Pancreas (tissue), 10 donors: Measurements from ENCODE around the gene DLG2. TPM values are rescaled to one million over a fixed set of nuclear protein-coding genes. Genes with fewer than 3 reads are reported as not detected.

Experiments used
- ATAC-seq, 4 donors: fragments of 200-7000 bp; cut with Tn5 transposase; one replicate each; pipeline versions ENCODE4 v1.8.0 to v1.9.1; 2020; ENCODE audit warnings: mild to moderate bottlenecking in 4 of 4, moderate library complexity in 4 of 4
- DNase-seq, 6 donors: peaks; one replicate each; pipeline ENCODE4 v3.0.0-alpha.2; 2020
- FAIRE-seq: peaks from 2 replicates; lab custom pipeline; 2012; peaks lifted over from hg19 to GRCh38; lab: Jason Lieb, UNC
- H3K27ac ChIP-seq, 4 donors: fragments of 200-600 bp; sonication (generic); 1 replicate in 3 of 4; 2 replicates in 1 of 4; pipeline versions ENCODE4 v1.5.0 to v1.8.0; 2020
- H3K27me3 ChIP-seq, 4 donors: fragments of 200-600 bp; one replicate each; pipeline ENCODE4 v1.8.0; 2021
- H3K36me3 ChIP-seq, 3 donors: fragments of 200-600 bp; sonication (generic) in 1 of 3; one replicate each; pipeline versions ENCODE4 v1.5.0 to v1.8.0; 2020 to 2021
- H3K4me1 ChIP-seq, 3 donors: fragments of 200-600 bp; one replicate each; pipeline ENCODE4 v1.8.0; 2021
- H3K4me3 ChIP-seq, 4 donors: fragments of 200-600 bp; sonication (generic) in 2 of 4; one replicate each; pipeline versions ENCODE4 v1.5.0 to v1.8.0; 2020 to 2021
- H3K9me3 ChIP-seq, 4 donors: fragments of 200-600 bp; one replicate each; pipeline ENCODE4 v1.8.0; 2021
- WGBS, 2 donors: extraction: QIAGEN DNeasy Blood & Tissue Kit; methylation state at CpG; one replicate each; pipeline ENCODE4 v1.1.7; 2013; 5-methylcytosine and 5-hydroxymethylcytosine counted together
- intact Hi-C, 3 donors: fragments of 100-400 bp; cut with DNase I; formaldehyde crosslinking; loops; one replicate each; pipeline versions ENCODE4 v1.11.1 to v1.14.2; 2022
- polyA plus RNA-seq, 2 donors: library from polyadenylated mRNA; stranded (reverse); fragments of 200-250 nt; gene quantifications; one replicate each; pipeline ENCODE4 v1.2.3, GENCODE V29; 2013
- total RNA-seq, 6 donors: library from RNA; stranded (reverse); fragmentation: NEBNext Ultra II Directional in 4 of 6; extraction: Animal tissue kit (Norgen Biotek cat#: 25700) in 4 of 6; gene quantifications; one replicate each; pipeline versions ENCODE4 v1.2.1 to v1.2.4, GENCODE V29; 2021 to 2023
- TF ChIP-seq, protein P1 (sequence below), 4 donors: fragments of 200-600 bp; sonication (generic) in 3 of 4; IDR thresholded peaks; one replicate each; pipeline versions ENCODE4 v1.5.0 to v1.8.0; 2021; ENCODE audit warnings: antibody characterized with exemption in 4 of 4
- donor health status: healthy with polysubstance abuse.
- donor health status: DM: no; HTN: no; CAD: no; lungs with moderate emphysema.
- donor health status: DM: no; HTN: no; CAD: no.
- donor health status: control.
- donor health status: control.
- donor health status: Bipolar disorder and iron deficiency.
- donor health status: DM: yes; HTN: yes; CAD: no.
- donor health status: DM: no; HTN: no; CAD: no.
- donor health status: DM: no; HTN: no; CAD: no.
- donor health status: DM: yes; HTN: yes; CAD: no.

Gene DLG2
- total and polyA plus RNA-seq, 8 donors = 1.2 to 5.4 (median 3.6) TPM

DNA sequence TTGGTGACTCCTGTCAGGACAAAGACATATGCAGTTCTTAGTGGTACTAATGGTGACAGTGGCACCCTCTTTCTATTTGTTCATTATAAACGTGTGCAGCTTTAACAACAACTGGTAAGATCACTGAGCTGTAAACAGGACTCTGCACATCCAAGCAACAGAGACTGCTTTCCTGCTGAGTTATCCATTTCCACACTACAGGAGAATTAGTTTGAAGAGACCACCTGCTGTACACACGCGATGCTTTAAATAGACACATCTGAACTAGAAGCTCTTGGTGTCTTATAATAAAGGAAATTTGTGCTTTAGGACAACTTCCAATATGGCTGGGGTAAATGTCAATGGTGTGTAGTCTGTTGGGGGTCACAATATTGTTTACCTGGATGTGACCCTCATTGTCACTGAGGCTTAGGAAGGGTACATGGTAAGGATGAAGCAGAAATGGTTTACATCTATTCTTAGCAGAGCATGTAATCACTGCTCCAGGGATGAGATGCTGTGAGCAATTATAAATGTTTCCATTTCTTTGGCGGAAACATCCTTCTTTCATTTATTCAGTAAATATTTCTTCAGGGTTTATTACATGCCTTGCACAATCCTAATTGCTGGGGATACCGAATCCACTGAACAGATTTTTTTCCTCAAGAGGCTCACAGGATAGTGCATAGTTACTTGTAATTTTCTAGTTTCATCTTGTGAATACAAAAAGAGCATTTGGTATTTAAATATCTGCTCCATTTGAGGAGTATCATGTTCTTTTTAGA, 1987.0 kb downstream of the DLG2 start:
- no peak for ATAC-seq
- 80 to 85% methylated on average over 5 of the region's 5 CpGs for WGBS, 2 donors
- Histone ChIP-seq H3K27me3 (no peaks in the 10 kb centered on the region), H3K4me1 (no peaks in the 10 kb centered on the region), H3K9me3 (no peaks in the 10 kb centered on the region), H3K4me3 (no peak overlapping the region), H3K27ac (no peak overlapping the region), H3K36me3 (no peaks in the 10 kb centered on the region)
- no peak for FAIRE-seq
- intact Hi-C loops = no loop called here
- DNase-seq = no peak
- TF ChIP-seq, protein P1, sequence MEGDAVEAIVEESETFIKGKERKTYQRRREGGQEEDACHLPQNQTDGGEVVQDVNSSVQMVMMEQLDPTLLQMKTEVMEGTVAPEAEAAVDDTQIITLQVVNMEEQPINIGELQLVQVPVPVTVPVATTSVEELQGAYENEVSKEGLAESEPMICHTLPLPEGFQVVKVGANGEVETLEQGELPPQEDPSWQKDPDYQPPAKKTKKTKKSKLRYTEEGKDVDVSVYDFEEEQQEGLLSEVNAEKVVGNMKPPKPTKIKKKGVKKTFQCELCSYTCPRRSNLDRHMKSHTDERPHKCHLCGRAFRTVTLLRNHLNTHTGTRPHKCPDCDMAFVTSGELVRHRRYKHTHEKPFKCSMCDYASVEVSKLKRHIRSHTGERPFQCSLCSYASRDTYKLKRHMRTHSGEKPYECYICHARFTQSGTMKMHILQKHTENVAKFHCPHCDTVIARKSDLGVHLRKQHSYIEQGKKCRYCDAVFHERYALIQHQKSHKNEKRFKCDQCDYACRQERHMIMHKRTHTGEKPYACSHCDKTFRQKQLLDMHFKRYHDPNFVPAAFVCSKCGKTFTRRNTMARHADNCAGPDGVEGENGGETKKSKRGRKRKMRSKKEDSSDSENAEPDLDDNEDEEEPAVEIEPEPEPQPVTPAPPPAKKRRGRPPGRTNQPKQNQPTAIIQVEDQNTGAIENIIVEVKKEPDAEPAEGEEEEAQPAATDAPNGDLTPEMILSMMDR (IDR thresholded peaks at IDR 0.05) = no peak

DNA sequence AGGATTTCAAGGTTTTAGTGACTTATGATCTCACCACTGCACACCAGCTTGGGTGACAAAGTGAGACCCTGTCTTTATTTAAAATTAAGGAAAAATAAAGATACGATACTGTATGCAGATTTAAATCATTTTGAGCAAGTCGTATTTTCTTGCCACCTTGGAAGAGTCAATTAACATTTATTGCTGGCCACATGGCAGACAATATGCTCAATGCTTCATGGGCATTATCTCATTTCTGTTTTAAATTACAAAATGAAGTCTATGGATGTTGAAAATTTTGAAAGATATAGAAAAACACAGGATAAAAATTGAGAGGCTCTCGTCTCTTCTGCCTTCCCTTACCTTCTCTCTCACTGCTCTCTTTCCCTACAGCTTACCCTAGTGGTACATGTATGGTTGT, 1992.0 kb downstream of the DLG2 start:
- 79 to 94% methylated on average over 3 of the region's 3 CpGs for WGBS, 2 donors
- H3K4me3 ChIP-seq = no peak overlapping the region
- H3K27ac ChIP-seq = no peak overlapping the region
- TF ChIP-seq, protein P1 (IDR thresholded peaks at IDR 0.05) = no peak
- no peaks in the 10 kb centered on the region for H3K4me1 ChIP-seq
- H3K9me3 ChIP-seq = no peaks in the 10 kb centered on the region
- no peaks in the 10 kb centered on the region for H3K36me3 ChIP-seq
- DNase-seq (no peak), ATAC-seq (no peak), FAIRE-seq (no peak)
- H3K27me3 ChIP-seq = no peaks in the 10 kb centered on the region
- intact Hi-C loops = no loop called here

DNA sequence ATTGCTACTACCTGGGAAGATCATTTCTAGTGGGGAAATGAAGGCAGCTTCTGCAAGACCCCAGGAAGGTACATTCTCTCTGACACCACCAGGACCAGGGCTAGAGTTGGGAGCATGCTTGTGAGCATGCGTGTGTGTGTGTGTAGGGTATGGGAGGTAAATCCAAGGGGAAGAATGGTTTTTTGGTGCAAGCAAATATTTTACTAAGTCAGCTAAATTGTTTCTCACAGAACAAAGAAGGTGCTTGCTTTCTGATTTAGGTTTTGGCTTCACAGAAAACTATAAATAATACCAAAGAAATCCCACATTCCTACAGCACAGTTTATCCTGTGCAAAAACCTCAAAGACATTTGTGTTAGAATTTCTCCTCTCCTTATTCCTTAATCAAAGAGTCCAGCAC, 1996.9 kb downstream of the DLG2 start:
- H3K27me3 ChIP-seq = no peaks in the 10 kb centered on the region
- intact Hi-C loops = no loop called here
- TF ChIP-seq, protein P1 (IDR thresholded peaks at IDR 0.05) = no peak
- no peaks in the 10 kb centered on the region for H3K4me1 ChIP-seq
- no peak overlapping the region for H3K4me3 ChIP-seq
- ATAC-seq = no peak
- H3K9me3 ChIP-seq = no peaks in the 10 kb centered on the region
- H3K36me3 ChIP-seq = no peaks in the 10 kb centered on the region
- 93 to 100% methylated on average over 1 of the region's 1 CpG for WGBS, 2 donors
- H3K27ac ChIP-seq = no peak overlapping the region
- FAIRE-seq = no peak
- DNase-seq = no peak

DNA sequence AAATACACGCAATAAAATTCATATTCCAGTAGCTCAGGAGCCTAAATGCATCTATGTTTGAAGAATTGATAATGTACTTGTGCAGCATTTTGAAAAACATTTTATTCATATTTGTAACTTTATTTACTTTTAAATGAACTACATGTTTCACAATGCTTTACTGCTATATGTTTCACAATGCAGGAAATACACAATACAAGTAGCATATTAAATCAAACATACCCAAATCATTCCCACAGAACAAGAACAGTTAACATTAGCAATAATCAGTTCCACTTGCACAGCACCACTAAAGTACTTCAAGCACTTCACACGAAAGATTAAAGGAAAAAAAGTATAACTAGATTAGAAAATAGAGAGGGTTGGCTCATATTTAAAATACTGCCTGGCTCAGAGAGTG, 1997.4 kb downstream of the DLG2 start:
- no peaks in the 10 kb centered on the region for H3K27me3 ChIP-seq
- no peaks in the 10 kb centered on the region for H3K4me1 ChIP-seq
- TF ChIP-seq, protein P1 (IDR thresholded peaks at IDR 0.05) = no peak
- ATAC-seq (no peak), DNase-seq (no peak), FAIRE-seq (no peak)
- no peaks in the 10 kb centered on the region for H3K36me3 ChIP-seq
- H3K27ac ChIP-seq = no peak overlapping the region
- no peaks in the 10 kb centered on the region for H3K9me3 ChIP-seq
- intact Hi-C loops = no loop called here
- no peak overlapping the region for H3K4me3 ChIP-seq
- WGBS, 2 donors = 34 to 67% methylated on average over 2 of the region's 2 CpGs

DNA sequence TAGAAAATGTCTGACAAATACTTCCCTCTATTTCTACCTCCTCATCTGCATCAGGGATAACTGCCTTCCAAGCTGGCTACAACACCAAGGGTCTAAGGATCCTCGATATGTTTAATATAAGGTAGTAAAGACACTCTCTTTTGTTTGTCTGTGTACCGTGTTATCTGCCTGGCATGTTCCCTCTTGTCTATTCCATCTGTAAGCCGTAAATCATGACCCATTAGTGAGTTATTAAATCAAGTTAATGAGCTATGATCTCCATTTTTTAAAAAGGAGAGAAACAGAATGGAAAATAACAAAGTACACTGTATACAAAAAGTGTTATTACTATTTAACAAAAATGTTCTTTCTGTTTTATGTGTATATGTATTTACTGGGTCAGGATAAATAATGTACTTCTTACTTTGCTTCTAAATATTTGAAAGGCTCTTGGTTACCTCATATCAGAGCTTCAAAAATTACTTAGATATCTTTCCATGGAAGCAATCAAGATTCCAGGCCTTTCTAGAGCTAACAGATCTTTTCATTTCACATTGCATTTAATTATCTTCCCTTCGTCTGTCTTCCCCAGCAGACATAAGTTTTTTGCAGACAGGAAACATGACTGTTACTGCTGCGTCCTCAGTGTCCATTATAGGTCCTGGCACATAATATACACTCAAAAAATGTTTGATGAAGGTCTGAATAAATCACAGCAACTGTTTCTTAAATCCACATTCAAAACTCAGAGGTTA, 1998.4 kb downstream of the DLG2 start:
- DNase-seq = no peak
- no peaks in the 10 kb centered on the region for H3K36me3 ChIP-seq
- no peak for ATAC-seq
- no peak for FAIRE-seq
- no peaks in the 10 kb centered on the region for H3K4me1 ChIP-seq
- no peaks in the 10 kb centered on the region for H3K9me3 ChIP-seq
- H3K4me3 ChIP-seq = no peak overlapping the region
- no peaks in the 10 kb centered on the region for H3K27me3 ChIP-seq
- intact Hi-C loops = no loop called here
- WGBS, 2 donors = 53 to 59% methylated on average over 5 of the region's 5 CpGs
- TF ChIP-seq, protein P1 (IDR thresholded peaks at IDR 0.05) = no peak
- H3K27ac ChIP-seq = no peak overlapping the region
